NCI-H1436 (cell line): Measurements from ENCODE around the gene TRPM2.
A peak's percentile ranks its signal among the peaks of the same experiment; 100 is the strongest.
"Not testable (repeated sequence)": the region's sequence is repeated elsewhere in the genome, so short reads cannot be mapped to it uniquely, and the experiment has no call there.

Experiments
- DNase-seq: peaks from one replicate; lab custom pipeline; 2025; lab: John Stamatoyannopoulos, UW

TRPM2 gene

GRCh38 chr21:44335266-44336059 is 18.0 kb upstream of the TRPM2 start:
- no peak for DNase-seq

DNA sequence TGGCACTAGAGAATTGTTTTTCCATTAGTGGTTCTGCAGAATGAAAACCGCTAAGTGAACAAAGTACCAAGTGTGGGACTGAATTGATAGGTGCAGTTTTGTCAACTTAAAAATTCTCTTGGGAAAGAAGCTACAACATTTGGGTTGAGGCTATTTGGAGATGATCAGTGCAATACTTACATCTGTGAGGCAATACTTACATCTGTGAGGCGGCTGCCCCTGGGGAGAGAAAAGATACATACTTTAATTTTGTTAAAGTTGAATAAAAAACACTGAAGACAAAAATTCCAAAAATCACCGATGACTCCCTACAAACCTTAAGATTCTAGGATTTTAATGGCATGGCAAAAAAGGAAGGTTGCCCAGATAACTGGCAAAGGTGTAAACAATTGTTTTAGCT is 16.0 kb upstream of the TRPM2 start:
- DNase-seq = no peak

DNA sequence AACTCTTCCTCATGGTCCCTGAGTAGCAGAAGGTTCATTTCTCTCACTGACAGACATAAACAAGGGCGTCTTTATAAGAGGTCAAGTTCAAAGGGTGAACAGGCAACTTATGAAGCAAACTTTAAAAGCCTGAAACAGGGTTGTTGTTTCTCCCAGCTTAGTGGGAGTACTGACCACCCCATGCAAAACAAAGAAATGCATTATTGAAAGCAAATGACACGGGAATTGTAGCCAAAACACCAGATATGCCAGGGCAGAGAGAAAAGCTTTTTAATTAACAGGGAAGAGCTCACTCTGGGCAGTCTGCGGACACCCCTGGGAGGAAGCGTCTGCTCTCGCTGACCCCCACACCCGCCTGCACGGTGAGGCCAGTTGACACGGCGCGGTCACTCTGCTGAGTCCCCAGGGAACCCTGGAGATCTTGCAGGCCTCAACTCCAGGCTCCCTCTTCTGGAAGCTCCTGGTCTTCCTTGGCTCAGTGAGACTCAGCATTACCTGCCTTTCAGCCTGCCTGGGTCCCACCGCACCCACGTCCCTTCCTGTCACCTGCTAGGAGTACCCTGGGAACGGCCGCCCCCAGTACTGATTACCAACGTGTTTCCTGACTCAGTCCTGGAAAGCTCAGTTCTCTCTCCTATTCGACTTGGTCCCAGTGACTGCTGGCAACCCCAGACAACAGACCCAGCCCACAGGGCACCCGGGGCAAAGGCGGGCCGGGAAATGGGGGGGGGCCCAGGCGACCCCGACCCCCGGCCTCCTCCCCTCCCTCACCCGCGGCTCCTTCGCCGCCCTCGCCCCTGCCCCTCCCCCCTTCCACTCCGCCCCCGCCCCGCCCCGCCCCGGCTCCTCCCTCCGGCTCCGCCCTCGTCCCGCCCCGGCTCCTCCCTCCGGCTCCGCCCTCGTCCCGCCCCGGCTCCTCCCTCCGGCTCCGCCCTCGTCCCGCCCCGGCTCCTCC is 15.2 kb upstream of the TRPM2 start:
- peak; percentile 39 for DNase-seq

GRCh38 chr21:44338971-44339910 is 14.2 kb upstream of the TRPM2 start, which contains the start of gene CFAP410:
CFAP410 (minus strand) TSS chr21:44339390; CDS start chr21:44339194, 196 bp downstream.
- peak; percentile 94 for DNase-seq

- not testable (repeated sequence) for DNase-seq
Observed at GRCh38 chr21:44341726-44342458, 11.5 kb upstream of the TRPM2 start.

DNA sequence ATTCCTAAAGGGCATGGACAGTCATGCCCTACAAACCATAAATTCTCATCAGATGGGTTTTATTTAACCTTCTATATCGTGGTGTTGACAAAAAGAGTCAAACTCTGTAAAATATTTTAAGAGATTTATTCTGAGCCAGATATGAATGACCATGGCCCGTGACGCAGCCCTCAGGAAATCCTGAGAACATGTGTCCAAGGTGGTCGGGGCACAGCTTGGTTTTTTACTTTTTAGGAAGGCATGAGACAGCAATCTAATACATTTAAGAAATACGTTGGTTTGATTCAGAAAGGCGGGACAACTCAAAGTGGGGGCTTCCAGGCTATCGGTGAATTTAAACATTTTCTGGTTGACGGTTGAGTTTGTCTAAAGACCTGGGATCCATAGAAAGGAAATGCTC is 10.4 kb upstream of the TRPM2 start:
- not testable (repeated sequence) for DNase-seq

DNA sequence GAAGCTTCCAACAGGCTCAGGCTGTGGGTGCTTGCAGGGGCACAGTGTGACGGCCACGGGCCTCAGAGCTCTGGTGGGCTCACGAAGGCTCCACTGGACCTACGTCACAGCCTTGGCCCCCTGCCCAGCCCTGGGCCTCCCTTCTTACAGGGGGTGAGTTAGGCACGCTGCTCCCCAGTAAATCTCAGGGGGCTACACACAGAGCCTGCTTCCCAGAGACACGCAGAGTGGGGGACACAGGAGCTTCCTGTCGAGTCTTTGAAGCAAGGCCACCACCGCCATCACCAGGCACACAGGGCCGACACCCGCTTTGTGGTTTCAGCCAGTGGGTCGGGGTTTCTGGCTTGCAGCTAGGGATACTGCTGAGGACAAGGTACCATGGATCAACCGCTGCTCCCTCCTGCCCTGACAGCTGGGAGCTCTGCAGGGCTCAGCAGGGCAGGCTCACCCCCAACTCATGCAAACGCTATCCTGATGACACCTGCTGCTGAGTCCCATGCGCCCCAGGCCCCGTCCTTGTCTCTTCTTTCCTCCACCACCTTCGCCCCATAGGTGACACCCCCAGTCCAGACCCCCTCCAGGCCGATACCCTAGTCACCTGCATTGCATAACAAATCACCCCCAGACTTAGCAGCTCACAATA is 8.8 kb upstream of the TRPM2 start:
- DNase-seq = no peak

DNA sequence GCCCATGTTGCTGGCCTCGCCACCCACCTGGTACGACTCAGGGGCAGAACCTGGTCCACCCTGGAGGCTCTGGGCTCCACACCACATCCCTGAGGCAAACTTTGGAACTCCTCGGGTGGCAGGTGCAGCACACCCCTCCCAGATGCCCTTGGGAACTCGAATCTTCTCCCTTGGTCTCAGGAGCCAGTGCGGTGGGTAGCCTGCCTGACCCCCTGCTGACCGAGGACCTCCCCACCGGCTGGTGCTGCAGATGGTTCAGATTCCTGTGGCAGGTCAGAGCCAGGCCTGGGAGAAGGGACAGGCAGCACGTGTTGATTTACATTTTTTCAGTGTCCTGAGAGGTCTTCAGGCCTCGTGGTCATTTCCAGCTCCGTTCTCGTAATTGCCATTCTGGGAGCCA is 7.9 kb upstream of the TRPM2 start:
- DNase-seq = no peak

- peak; percentile 42 for DNase-seq
Observed at GRCh38 chr21:44347911-44348451, 5.4 kb upstream of the TRPM2 start.

DNA sequence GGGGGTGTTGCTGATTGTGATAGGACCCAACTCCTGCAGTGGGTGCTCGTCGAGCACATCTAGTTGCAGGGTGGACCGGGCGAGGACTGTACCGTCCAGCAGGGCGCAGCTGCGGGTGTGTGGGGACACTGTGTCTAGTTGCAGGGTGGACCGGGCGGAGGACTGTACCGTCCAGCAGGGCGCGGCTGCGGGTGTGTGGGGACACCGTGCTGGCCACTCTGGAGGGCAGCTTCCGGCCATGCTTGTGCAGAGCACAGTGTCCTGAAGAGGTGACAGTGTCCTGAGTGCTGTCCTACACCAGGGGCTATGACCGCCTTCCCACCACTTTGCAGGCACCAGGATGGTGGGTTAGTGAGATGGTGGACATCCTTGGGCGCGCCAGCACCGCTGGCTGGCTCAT is 4.6 kb upstream of the TRPM2 start:
- no peak for DNase-seq

DNA sequence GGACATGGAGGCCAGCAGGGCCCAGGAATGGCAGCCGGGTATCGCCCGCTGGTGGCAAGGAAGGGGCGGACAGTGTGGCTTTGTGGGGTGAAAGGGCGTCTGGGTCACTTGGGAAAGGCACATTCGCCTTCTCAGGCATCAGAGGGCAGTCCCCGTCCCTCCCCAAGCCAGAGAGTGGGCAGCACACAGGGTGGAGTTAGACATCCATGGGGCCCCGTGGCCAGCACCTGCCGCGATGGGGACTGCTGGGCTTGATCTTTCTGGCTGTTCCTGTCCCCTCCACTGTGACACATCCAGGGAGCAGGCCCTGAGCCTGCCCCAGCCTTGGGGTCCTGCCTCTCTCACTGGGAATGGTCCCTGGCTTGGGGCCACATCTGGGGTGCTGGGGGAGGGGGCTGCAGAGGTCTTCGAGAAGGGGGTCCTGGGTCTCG is 4.0 kb upstream of the TRPM2 start:
- no peak for DNase-seq

GRCh38 chr21:44349847-44350772 is 3.3 kb upstream of the TRPM2 start:
- no peak for DNase-seq

DNA sequence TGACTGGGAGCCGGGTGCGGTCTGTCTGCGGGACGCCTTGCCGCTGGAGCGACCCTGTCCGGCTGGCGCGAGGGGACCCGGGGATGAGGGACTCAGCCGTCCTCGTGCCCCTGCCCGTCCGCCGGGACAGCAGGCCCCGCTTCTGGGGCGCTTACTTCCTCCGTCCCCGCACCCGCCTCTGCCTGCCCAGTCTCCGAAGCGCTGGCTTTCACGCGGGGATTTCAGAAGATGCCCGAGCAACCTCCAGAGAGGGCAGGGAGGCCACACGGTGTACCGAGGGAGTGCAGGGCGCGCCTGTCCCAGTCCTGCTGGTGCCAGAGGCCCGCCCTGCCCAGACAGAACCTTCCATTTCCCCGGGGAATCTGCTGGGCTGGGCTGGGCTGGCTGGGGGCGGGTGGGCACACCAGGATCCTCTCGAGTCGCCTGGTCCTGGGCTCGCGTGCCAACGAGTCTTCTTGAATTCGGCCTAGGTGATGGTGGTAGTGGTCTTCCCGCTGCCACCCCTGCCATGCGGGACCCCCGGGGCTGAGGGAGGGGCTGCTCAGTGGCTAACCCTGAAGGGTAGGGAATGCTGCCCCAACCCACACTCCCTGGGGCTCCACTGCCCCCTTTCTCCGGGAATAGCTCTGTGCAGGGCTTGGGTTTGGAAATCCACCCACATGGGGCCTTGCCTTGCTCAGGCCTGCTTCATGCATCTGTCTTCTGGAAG is 2.5 kb upstream of the TRPM2 start:
- no peak for DNase-seq

DNA sequence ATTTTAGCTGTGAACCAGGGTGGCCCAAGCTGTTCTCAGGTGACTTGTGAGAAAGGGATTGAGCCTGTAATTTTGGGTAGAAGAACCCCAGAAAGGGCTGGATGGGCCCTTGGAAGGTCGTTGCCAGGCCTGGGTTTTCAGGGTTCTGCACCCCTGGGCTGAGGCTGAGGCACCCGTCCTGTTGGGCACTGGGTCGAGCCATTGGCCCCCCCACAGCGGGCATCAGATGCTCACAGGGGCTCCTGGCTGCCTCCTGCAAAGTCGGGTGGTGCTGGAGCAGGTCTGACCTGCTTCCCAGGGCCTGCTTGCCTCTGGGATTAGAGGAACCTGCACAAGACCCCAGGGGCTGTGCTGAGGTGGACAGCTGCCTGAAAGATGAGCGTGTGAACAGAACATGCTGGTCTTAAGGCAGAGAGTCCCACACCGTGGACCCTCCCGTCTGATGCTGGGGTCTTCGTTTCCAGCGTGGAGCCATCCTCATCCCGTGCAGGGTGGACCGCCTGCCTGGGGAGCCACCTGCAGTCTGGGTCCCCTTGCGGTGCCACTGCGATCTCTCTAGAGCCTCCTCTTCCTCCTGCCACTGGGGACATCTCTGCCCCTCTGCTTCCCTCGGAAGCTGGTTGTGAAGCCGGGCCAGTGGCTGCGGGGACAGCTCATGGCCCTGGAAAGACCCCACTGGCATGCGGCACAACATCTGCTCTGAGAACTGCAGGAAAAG is 1.7 kb upstream of the TRPM2 start:
- no peak for DNase-seq

- no peak for DNase-seq
Observed at GRCh38 chr21:44352253-44352860, 1.1 kb upstream of the TRPM2 start.

- no peak for DNase-seq
Observed at GRCh38 chr21:44354001-44354405, 582 bp downstream of the TRPM2 start.
